ENCODE results near the gene INPP5A. TPM values are rescaled to one million over a fixed set of nuclear protein-coding genes. Genes with fewer than 3 reads are reported as not detected.

The INPP5A gene
- total and polyA plus RNA-seq, 2 of the 13 experiments (the other 11 are each of a cell fraction or from before 2014, with no cell fraction given): 17.5 to 37.9 TPM

- TF ChIP-seq SRSF9 (IDR thresholded peaks at IDR 0.05; ENCODE audit: borderline replicate concordance, insufficient read depth, low read depth, low read length, poor library complexity, severe bottlenecking) (no peak), ZNF775 (CRISPR knock-in tag; IDR thresholded peaks at IDR 0.05; ENCODE audit: borderline replicate concordance) (no peak), ZNF616 (CRISPR knock-in tag; IDR thresholded peaks at IDR 0.05; ENCODE audit: low read depth) (no peak), KAT8 (CRISPR knock-in tag; IDR thresholded peaks at IDR 0.05) (no peak), BATF2 (CRISPR knock-in tag; IDR thresholded peaks at IDR 0.05) (no peak), KDM5A (IDR thresholded peaks at IDR 0.05; ENCODE audit: borderline replicate concordance, low read length) (no peak), CREB1 (IDR thresholded peaks at IDR 0.05) (no peak), CREB1 (CRISPR knock-in tag; IDR thresholded peaks at IDR 0.05) (no peak)
Observed at GRCh38 chr10:132688580-132689420, 151.2 kb downstream of the INPP5A start (continued).

- BruUV-seq (replicated peaks): no TSS peak
- POLR2A ChIA-PET: no interaction called here
Observed at GRCh38 chr10:132689721-132690360, 152.3 kb downstream of the INPP5A start.

More at GRCh38 chr10:132689721-132690360, 152.3 kb downstream of the INPP5A start:
- H4K20me1 ChIP-seq (ENCODE audit: insufficient read depth, low read length): no peaks in the 10 kb centered on the region
- CTCF ChIA-PET (ENCODE audit: low intra/inter-chr PET ratio, low total read pairs): no interaction called here
- H3K27me3 ChIP-seq (ENCODE audit: control insufficient read depth in 1 of 2, insufficient read depth in 2 of 2, low read length in 2 of 2): no peaks in the 10 kb centered on the region
- H3K4me3 ChIP-seq (replicated peaks in 1 of 3; ENCODE audit: insufficient read depth in 1 of 3, low read depth in 2 of 3, low read length in 3 of 3): no peak overlapping the region
- H3K9me3 ChIP-seq (ENCODE audit: low read length): 0 out of 2 replicates have a peak, but pooled peaks cover 3% of the 10 kb centered on the region
- H3K9ac ChIP-seq (ENCODE audit: insufficient read depth, low read depth, low read length): no peak overlapping the region
- WGBS (ENCODE audit: low lambda C conversion rate): 97% methylated on average over 15 of the region's 25 CpGs
- peaks cover 0 to 4% of the 10 kb centered on the region in 2 experiments; a peak in 2 of 5 replicates for H3K36me3 ChIP-seq (replicated peaks in 1 of 2; ENCODE audit: control insufficient read depth in 1 of 2, insufficient read depth in 2 of 2, low read length in 2 of 2)
- H2AFZ ChIP-seq (ENCODE audit: low read length): no peak overlapping the region
- H3K4me2 ChIP-seq (ENCODE audit: low read depth, low read length): no peak overlapping the region
- no peak for FAIRE-seq
- no peak overlapping the region for H3K27ac ChIP-seq (ENCODE audit: extremely low read length, insufficient read depth, low read length)
- in situ Hi-C loops (cut with HindIII; ENCODE audit: extremely low pct_ligation_motif_present, low pct_unique_long_range_greater_than_20kb): no loop called here
- no peaks in the 10 kb centered on the region for H3K79me2 ChIP-seq (ENCODE audit: insufficient read depth, low read length)
- H3K4me1 ChIP-seq (ENCODE audit: insufficient read depth, low read length): peaks cover 14% of the 10 kb centered on the region
- no peak for TF ChIP-seq MEIS1 (CRISPR knock-in tag; IDR thresholded peaks at IDR 0.05; ENCODE audit: borderline replicate concordance)
- intact Hi-C loops (cut with micrococcal nuclease; ENCODE audit: unreplicated experiment): no loop called here
- DNase-seq (ENCODE audit: low spot score): no peak
- ATAC-seq: no peak

Measured in HepG2 (cell line).